Caco-2 (cell line): ENCODE results near the gene KHSRP. TPM values are rescaled to one million over a fixed set of nuclear protein-coding genes. Genes with fewer than 3 reads are reported as not detected.
"Not testable (repeated sequence)": the region's sequence is repeated elsewhere in the genome, so short reads cannot be mapped to it uniquely, and the experiment has no call there.

Experiments used
- BruUV-seq: library from RNA; stranded (reverse); fragments of 400-500 nt; replicated peaks from 2 replicates; lab custom pipeline; 2021; lab: Mats Ljungman, UMichigan
- CTCF ChIA-PET: fragments of 300-600 bp; sonication (Branson Sonifier 250); formaldehyde crosslinking; loops from one replicate; lab custom pipeline; 2022; ENCODE audit warnings: antibody characterized with exemption; lab: Charles Lee
- POLR2A ChIA-PET: fragments of 300-600 bp; sonication (Branson Sonifier 250); formaldehyde crosslinking; loops from one replicate; lab custom pipeline; 2022; ENCODE audit warnings: antibody characterized with exemption; lab: Charles Lee
- DNase-seq, 2 experiments: peaks; one replicate each; pipeline versions ENCODE4 v3.0.0 to v3.0.0-alpha.2; 2020 to 2022
- H3K27me3 ChIP-seq: replicated peaks from 2 replicates; pipeline ENCODE4 v1.6.0; 2011; ENCODE audit warnings: low read length; ENCODE audit not compliant: control insufficient read depth, insufficient read depth
- H3K36me3 ChIP-seq: 2 replicates; pipeline ENCODE4 v1.5.1; 2011; ENCODE audit warnings: low read length; ENCODE audit not compliant: control insufficient read depth, insufficient read depth
- H3K4me1 ChIP-seq: fragments of 250-450 bp; sonication (Bioruptor Pico); 2 replicates; pipeline ENCODE4 v1.5.1; 2020; ENCODE audit warnings: mild to moderate bottlenecking
- H3K4me3 ChIP-seq: 2 replicates; pipeline ENCODE4 v1.5.1; 2011; ENCODE audit warnings: low read depth, mild to moderate bottlenecking, control low read depth, low read length
- H3K9me3 ChIP-seq: fragments of 250-450 bp; sonication (Bioruptor Pico); 2 replicates; pipeline ENCODE4 v1.5.1; 2020; ENCODE audit warnings: mild to moderate bottlenecking, moderate library complexity
- H3K27ac Mint-ChIP-seq: one replicate; pipeline ENCODE4 v1.8.0; 2022; ENCODE audit warnings: mixed read lengths; ENCODE audit not compliant: unreplicated experiment
- H3K27me3 Mint-ChIP-seq: one replicate; pipeline ENCODE4 v1.8.0; 2022; ENCODE audit warnings: mixed read lengths; ENCODE audit not compliant: insufficient read depth, unreplicated experiment
- H3K36me3 Mint-ChIP-seq: one replicate; pipeline ENCODE4 v1.8.0; 2022; ENCODE audit warnings: mild to moderate bottlenecking, mixed read lengths; ENCODE audit not compliant: insufficient read depth, unreplicated experiment
- H3K4me1 Mint-ChIP-seq: one replicate; pipeline ENCODE4 v1.8.0; 2022; ENCODE audit warnings: low read depth, mixed read lengths; ENCODE audit not compliant: unreplicated experiment
- H3K4me3 Mint-ChIP-seq: one replicate; pipeline ENCODE4 v1.8.0; 2022; ENCODE audit warnings: mild to moderate bottlenecking, moderate library complexity, mixed read lengths; ENCODE audit not compliant: unreplicated experiment
- H3K9me3 Mint-ChIP-seq: one replicate; pipeline ENCODE4 v1.8.0; 2022; ENCODE audit warnings: mixed read lengths; ENCODE audit not compliant: unreplicated experiment
- intact Hi-C: fragments of 100-400 bp; cut with micrococcal nuclease; formaldehyde crosslinking; loops from one replicate; pipeline ENCODE4 v1.10.0; 2022; ENCODE audit not compliant: unreplicated experiment
- total RNA-seq: library from RNA; stranded (reverse); gene quantifications from 2 replicates; pipeline ENCODE4 v1.2.3, GENCODE V29; 2022
- TF ChIP-seq, protein P1 (sequence below), 2 experiments: fragments of 200-600 bp in 1 of 2; IDR thresholded peaks; 1 replicate in 1 of 2; 2 replicates in 1 of 2; pipeline versions ENCODE4 v1.5.1 to v1.8.0; 2011 to 2022; ENCODE audit warnings: antibody characterized with exemption in 1 of 2, control low read depth in 1 of 2, inconsistent platforms in 1 of 2, low read depth in 1 of 2, low read length in 1 of 2, mild to moderate bottlenecking in 1 of 2, moderate library complexity in 1 of 2; ENCODE audit not compliant: insufficient read depth in 1 of 2, severe bottlenecking in 1 of 2, unreplicated experiment in 1 of 2

Gene KHSRP
- total RNA-seq, 1 experiment from 2014 or later: 610 TPM

DNA sequence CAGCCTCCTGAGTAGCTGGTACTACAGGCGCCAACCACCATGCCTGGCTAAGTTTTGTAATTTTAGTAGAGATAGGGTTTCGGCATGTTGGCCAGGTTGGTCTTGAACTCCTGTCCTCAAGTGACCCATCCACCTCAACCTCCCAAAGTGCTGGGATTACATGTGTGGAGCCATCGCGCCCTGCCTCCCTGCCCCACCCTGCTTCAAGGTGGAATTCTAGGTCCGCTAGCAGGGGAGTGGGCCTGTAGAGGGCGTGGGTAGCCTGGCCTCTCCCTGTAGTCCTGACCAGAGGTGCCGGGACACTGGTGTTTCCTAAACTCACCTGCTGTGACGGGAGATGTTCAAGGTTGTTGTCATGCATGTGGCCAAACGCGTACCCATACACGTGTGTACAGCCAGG is 8.6 kb upstream of the KHSRP start:
- no peaks in the 10 kb centered on the region for H3K36me3 ChIP-seq
- POLR2A ChIA-PET: no interaction called here

DNA sequence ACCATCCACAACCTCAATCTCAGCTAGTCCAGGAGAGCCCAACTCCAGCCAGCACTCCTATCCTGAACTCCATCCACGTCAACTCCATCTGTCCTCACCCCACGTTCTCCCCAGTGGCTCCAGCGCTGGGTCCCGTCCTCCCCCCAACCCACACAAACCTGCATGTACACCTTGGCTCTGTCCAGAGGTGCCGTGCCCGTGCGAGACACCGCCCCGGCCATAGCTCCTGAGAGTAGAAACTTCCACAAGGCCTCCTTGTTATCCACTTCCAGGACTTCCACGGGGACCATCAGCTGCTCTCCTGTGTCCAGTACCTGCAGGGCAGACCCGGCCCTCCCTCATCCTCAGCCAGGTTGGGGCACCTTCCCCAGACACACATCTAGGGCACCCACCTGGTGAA is 7.3 kb upstream of the KHSRP start:
- Mint-ChIP-seq H3K4me3 (no peak overlapping the region), H3K27ac (no peak overlapping the region), H3K9me3 (no peaks in the 10 kb centered on the region), H3K4me1 (no peaks in the 10 kb centered on the region), H3K36me3 (no peaks in the 10 kb centered on the region), H3K27me3 (no peaks in the 10 kb centered on the region)
- DNase-seq: no peak
- H3K9me3 ChIP-seq: no peaks in the 10 kb centered on the region
- no peaks in the 10 kb centered on the region for H3K36me3 ChIP-seq
- no peaks in the 10 kb centered on the region for H3K27me3 ChIP-seq
- POLR2A ChIA-PET: no interaction called here
- CTCF ChIA-PET: interaction anchor here (0.6 kb wide), 1 partner anchor 38 kb away, joined by 5 read pairs; no protein-coding TSS in a partner anchor
- BruUV-seq: no TSS peak
- intact Hi-C loops: no loop called here
- no peak overlapping the region for H3K4me3 ChIP-seq
- no peaks in the 10 kb centered on the region for H3K4me1 ChIP-seq
- TF ChIP-seq, protein P1, sequence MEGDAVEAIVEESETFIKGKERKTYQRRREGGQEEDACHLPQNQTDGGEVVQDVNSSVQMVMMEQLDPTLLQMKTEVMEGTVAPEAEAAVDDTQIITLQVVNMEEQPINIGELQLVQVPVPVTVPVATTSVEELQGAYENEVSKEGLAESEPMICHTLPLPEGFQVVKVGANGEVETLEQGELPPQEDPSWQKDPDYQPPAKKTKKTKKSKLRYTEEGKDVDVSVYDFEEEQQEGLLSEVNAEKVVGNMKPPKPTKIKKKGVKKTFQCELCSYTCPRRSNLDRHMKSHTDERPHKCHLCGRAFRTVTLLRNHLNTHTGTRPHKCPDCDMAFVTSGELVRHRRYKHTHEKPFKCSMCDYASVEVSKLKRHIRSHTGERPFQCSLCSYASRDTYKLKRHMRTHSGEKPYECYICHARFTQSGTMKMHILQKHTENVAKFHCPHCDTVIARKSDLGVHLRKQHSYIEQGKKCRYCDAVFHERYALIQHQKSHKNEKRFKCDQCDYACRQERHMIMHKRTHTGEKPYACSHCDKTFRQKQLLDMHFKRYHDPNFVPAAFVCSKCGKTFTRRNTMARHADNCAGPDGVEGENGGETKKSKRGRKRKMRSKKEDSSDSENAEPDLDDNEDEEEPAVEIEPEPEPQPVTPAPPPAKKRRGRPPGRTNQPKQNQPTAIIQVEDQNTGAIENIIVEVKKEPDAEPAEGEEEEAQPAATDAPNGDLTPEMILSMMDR (IDR thresholded peaks at IDR 0.05; ENCODE audit: insufficient read depth in 1 of 2, low read depth in 1 of 2, low read length in 1 of 2, severe bottlenecking in 1 of 2, unreplicated experiment in 1 of 2): no peak

More for the DNA sequence above, 8.6 kb upstream of the KHSRP start:
- Mint-ChIP-seq H3K36me3 (no peaks in the 10 kb centered on the region), H3K9me3 (no peaks in the 10 kb centered on the region), H3K27me3 (no peaks in the 10 kb centered on the region), H3K4me3 (no peak overlapping the region), H3K27ac (no peak overlapping the region), H3K4me1 (no peaks in the 10 kb centered on the region)
- H3K9me3 ChIP-seq: no peaks in the 10 kb centered on the region
- BruUV-seq: no TSS peak
- intact Hi-C loops: no loop called here
- CTCF ChIA-PET: interaction anchor here (0.8 kb wide), 1 partner anchor 114 kb away, joined by 7 read pairs; no protein-coding TSS in a partner anchor
- H3K4me1 ChIP-seq: no peaks in the 10 kb centered on the region
- H3K27me3 ChIP-seq: no peaks in the 10 kb centered on the region
- DNase-seq: no peak
- no peak overlapping the region for H3K4me3 ChIP-seq
- TF ChIP-seq, protein P1 (IDR thresholded peaks at IDR 0.05; ENCODE audit: insufficient read depth in 1 of 2, low read depth in 1 of 2, low read length in 1 of 2, severe bottlenecking in 1 of 2, unreplicated experiment in 1 of 2): no peak

DNA sequence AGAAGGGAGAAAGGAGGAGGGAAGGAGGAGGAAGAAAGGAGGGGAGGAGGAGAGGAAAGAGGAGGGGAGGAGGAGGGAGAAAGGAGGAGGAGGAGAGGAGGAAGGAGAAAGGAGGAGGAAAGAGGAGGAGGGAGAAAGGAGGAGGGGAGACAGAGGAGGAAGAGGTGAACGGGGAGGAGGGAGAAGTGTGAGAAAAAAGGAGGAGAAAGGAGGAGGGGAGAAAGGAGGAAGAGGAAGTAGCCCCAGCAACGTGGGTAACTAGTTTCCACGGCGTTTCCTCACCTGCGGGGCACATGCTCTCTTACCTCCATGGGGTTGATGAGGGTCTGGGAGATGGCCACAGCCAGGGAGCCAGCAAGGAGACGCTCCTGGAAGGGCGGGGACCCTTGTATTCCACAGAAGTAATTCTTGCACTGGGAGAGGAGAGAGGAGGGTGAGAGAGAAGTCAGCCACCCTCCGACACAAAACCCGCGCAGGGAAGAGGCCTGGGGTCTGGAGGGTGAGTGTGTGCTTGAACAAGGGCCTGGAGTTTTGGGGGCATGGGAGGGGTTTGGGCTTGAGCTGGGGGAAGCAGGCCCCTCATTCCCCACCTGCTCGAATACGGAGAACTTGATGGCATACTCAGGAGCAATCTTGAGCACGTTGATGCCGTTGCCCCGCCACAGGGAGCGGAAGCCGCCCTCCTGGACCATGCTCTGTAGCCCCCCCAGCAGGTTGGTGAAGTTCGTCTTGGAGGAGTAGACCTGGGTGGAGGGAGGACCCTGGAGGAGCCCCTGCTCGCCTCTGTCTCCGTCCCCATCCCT is 5.0 kb upstream of the KHSRP start:
- H3K9me3 Mint-ChIP-seq: no peaks in the 10 kb centered on the region
- H3K27me3 Mint-ChIP-seq: no peaks in the 10 kb centered on the region
- no peak for DNase-seq
- TF ChIP-seq, protein P1 (IDR thresholded peaks at IDR 0.05; ENCODE audit: insufficient read depth in 1 of 2, low read depth in 1 of 2, low read length in 1 of 2, severe bottlenecking in 1 of 2, unreplicated experiment in 1 of 2): no peak
- intact Hi-C loops: loop anchor here (5.0 to 10.0 kb wide), 2 partner anchors 155 to 452 kb away; partner anchors contain the start of genes MLLT1 and RANBP3
- no peak overlapping the region for H3K4me3 ChIP-seq
- H3K27me3 ChIP-seq: no peaks in the 10 kb centered on the region
- H3K36me3 Mint-ChIP-seq: peaks cover 9% of the 10 kb centered on the region
- no TSS peak for BruUV-seq
- H3K4me1 ChIP-seq: peaks cover 11% of the 10 kb centered on the region
- H3K4me1 Mint-ChIP-seq: peaks cover 6% of the 10 kb centered on the region
- CTCF ChIA-PET: interaction anchor here (0.5 kb wide), 1 partner anchor 87 kb away, joined by 3 read pairs; no protein-coding TSS in a partner anchor
- POLR2A ChIA-PET: no interaction called here
- H3K4me3 Mint-ChIP-seq: no peak overlapping the region
- no peaks in the 10 kb centered on the region for H3K36me3 ChIP-seq
- H3K27ac Mint-ChIP-seq: no peak overlapping the region
- no peaks in the 10 kb centered on the region for H3K9me3 ChIP-seq

DNA sequence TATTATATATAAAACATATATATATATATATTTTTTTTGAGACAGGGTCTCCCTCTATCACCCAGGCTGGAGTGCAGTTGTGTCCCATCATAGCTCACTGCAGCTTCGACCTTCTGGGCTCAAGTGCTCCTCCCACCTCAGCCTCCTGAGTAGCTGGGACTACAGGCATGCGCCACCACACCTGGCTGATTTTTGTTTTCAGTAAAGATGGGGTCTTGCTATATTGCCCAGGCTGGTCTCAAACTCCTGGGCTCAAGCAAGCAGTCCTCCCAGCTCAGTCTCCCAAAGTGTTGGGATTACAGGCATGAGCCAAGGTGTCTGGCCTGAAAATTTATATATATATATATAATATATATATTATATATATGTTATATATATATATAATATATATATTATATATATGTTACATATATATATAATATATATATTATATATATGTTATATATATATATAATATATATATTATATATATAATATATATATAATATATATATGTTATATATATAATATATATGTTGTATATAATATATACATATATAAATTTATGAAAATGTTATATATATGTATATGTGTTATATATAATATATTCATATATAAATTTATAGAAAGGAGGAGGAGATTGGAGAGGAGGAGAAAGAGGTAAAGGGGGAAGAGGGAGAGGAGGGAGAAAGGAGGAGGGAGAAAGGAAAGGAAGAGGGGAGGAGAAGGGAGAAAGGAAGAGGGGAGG is 4.2 kb upstream of the KHSRP start:
- H3K27me3 ChIP-seq, H3K9me3 Mint-ChIP-seq, H3K4me1 Mint-ChIP-seq, BruUV-seq, H3K27ac Mint-ChIP-seq, H3K9me3 ChIP-seq, H3K4me3 Mint-ChIP-seq, DNase-seq, H3K4me3 ChIP-seq, H3K36me3 ChIP-seq, H3K27me3 Mint-ChIP-seq, CTCF ChIA-PET: not testable (repeated sequence)
- H3K4me1 ChIP-seq: peaks cover 11% of the 10 kb centered on the region
- POLR2A ChIA-PET: interaction anchor here (0.6 kb wide), 1 partner anchor 27 kb away, joined by 6 read pairs; no protein-coding TSS in a partner anchor
- peaks cover 13% of the 10 kb centered on the region for H3K36me3 Mint-ChIP-seq
- intact Hi-C loops: loop anchor here (5.0 to 10.0 kb wide), 2 partner anchors 154 to 452 kb away; partner anchors contain the start of genes MLLT1 and RANBP3
